ENCODE measurements around the gene IGFL4.

IGFL4 gene

DNA sequence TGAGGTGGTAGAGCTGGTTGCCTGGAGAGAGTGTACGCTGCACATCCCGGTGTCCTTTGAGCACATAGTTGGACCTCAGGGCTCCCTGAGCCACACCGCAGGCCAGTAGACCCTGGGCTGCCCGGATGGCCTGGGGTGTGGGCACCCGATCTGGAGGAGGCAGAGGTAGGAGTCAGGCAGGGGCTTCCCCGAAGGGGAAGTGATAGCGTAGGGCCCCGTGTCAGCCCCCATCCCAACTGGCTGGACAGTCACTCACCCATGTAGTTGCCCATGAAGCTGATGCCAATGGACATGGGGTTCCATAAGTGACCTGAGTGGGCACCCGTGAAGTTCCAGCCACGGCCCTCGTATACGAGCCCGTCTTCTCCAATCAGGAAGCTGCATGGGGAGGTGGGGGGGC lies 21.5 kb downstream of the IGFL4 start:
- TF ChIP-seq GABPA (IDR thresholded peaks at IDR 0.05; ENCODE audit: low read depth) (no peak), POLR2AphosphoS5 (IDR thresholded peaks at IDR 0.05; ENCODE audit: low read depth) (no peak), SPI1 (IDR thresholded peaks at IDR 0.05; ENCODE audit: borderline replicate concordance, low read depth) (no peak)
- TF ChIP-seq, protein P1, sequence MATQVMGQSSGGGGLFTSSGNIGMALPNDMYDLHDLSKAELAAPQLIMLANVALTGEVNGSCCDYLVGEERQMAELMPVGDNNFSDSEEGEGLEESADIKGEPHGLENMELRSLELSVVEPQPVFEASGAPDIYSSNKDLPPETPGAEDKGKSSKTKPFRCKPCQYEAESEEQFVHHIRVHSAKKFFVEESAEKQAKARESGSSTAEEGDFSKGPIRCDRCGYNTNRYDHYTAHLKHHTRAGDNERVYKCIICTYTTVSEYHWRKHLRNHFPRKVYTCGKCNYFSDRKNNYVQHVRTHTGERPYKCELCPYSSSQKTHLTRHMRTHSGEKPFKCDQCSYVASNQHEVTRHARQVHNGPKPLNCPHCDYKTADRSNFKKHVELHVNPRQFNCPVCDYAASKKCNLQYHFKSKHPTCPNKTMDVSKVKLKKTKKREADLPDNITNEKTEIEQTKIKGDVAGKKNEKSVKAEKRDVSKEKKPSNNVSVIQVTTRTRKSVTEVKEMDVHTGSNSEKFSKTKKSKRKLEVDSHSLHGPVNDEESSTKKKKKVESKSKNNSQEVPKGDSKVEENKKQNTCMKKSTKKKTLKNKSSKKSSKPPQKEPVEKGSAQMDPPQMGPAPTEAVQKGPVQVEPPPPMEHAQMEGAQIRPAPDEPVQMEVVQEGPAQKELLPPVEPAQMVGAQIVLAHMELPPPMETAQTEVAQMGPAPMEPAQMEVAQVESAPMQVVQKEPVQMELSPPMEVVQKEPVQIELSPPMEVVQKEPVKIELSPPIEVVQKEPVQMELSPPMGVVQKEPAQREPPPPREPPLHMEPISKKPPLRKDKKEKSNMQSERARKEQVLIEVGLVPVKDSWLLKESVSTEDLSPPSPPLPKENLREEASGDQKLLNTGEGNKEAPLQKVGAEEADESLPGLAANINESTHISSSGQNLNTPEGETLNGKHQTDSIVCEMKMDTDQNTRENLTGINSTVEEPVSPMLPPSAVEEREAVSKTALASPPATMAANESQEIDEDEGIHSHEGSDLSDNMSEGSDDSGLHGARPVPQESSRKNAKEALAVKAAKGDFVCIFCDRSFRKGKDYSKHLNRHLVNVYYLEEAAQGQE (IDR thresholded peaks at IDR 0.05; ENCODE audit: insufficient replicate concordance, low read depth): no peak
- TF ChIP-seq, protein P2, sequence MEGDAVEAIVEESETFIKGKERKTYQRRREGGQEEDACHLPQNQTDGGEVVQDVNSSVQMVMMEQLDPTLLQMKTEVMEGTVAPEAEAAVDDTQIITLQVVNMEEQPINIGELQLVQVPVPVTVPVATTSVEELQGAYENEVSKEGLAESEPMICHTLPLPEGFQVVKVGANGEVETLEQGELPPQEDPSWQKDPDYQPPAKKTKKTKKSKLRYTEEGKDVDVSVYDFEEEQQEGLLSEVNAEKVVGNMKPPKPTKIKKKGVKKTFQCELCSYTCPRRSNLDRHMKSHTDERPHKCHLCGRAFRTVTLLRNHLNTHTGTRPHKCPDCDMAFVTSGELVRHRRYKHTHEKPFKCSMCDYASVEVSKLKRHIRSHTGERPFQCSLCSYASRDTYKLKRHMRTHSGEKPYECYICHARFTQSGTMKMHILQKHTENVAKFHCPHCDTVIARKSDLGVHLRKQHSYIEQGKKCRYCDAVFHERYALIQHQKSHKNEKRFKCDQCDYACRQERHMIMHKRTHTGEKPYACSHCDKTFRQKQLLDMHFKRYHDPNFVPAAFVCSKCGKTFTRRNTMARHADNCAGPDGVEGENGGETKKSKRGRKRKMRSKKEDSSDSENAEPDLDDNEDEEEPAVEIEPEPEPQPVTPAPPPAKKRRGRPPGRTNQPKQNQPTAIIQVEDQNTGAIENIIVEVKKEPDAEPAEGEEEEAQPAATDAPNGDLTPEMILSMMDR (IDR thresholded peaks at IDR 0.05; ENCODE audit: insufficient read depth, low read length): no peak
- no peak for DNase-seq (ENCODE audit: low read depth in 1 of 2, low spot score in 1 of 2)
- no peak overlapping the region for H3K27ac ChIP-seq (replicated peaks)
- H3K27me3 ChIP-seq (ENCODE audit: insufficient read depth, poor library complexity, severe bottlenecking): no peaks in the 10 kb centered on the region
- no peak overlapping the region for H3K4me3 ChIP-seq (replicated peaks; ENCODE audit: insufficient read depth, low read length)

DNA sequence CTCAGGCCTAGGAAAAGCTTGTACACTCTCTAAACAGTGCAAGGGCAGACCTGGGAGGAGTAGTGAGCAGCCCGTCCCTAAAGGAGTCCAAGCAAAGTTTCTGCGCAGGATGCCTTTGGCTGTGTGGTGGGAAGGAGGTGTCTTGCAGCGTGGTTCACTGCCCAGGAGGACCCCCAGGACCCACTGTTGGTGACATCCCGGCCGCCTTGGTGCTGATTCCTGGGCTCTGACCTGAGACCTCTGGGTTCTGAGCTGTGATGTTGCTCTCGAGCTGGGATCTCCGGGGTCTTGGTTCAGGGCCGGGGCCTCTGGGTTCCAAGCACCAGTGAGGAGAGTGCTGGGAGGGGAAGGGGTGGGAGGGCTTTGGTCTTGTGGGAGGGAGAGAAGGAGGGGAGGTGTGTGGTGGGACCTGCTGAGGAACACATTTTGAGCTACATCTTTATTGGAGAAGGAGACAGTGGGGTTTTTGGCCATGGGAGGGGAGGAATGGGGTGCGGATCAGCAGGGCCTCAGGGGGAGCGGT lies 22.0 kb downstream of the IGFL4 start:
- TF ChIP-seq POLR2AphosphoS5 (IDR thresholded peaks at IDR 0.05; ENCODE audit: low read depth) (no peak), GABPA (IDR thresholded peaks at IDR 0.05; ENCODE audit: low read depth) (no peak), SPI1 (IDR thresholded peaks at IDR 0.05; ENCODE audit: borderline replicate concordance, low read depth) (no peak)
- TF ChIP-seq, protein P2 (IDR thresholded peaks at IDR 0.05; ENCODE audit: insufficient read depth, low read length): no peak
- TF ChIP-seq, protein P1 (IDR thresholded peaks at IDR 0.05; ENCODE audit: insufficient replicate concordance, low read depth): no peak
- H3K27me3 ChIP-seq (ENCODE audit: insufficient read depth, poor library complexity, severe bottlenecking): no peaks in the 10 kb centered on the region
- no peak for DNase-seq (ENCODE audit: low read depth in 1 of 2, low spot score in 1 of 2)
- no peak overlapping the region for H3K4me3 ChIP-seq (replicated peaks; ENCODE audit: insufficient read depth, low read length)
- H3K27ac ChIP-seq (replicated peaks): no peak overlapping the region

DNA sequence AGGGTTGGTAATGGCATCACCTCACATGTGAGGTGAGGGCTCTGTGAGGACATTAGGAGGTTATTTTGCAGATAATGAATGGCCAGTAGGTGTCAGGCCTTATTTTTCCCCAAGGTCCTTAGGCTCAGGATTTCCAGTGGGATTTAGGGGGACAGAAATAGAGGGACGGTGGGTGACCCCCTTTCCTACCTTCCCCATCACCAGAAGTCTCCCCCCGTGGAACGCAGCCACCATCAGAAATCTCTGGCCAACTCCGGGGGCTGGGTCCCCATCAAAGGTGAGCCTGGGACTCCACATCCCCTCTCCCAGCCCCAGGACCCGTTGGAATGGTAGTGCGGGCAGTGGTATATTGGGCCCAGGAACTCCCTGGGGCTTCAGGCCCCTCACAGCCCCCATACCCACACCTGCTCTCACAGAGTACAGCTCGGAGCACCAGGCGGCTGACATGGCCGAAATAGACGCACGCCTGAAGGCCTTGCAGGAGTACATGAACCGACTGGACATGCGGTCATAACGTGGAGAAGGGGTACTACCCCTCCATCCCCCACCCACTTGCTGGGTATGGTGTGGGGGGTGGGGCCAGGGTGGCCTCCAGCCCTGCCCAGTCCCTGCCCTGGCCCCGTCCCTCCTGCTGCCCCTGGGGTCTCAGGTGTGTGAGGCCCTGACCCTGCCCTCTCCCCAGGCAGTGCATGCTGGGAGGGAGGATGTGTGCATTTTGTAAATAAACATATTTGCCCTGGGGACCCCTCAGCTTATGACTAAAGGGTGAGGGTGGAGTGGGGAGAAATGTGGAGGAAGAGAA lies 22.7 kb downstream of the IGFL4 start:
- no peaks in the 10 kb centered on the region for H3K27me3 ChIP-seq (ENCODE audit: insufficient read depth, poor library complexity, severe bottlenecking)
- no peak for DNase-seq (ENCODE audit: low read depth in 1 of 2, low spot score in 1 of 2)
- no peak for TF ChIP-seq GABPA (IDR thresholded peaks at IDR 0.05; ENCODE audit: low read depth)
- TF ChIP-seq, protein P2 (IDR thresholded peaks at IDR 0.05; ENCODE audit: insufficient read depth, low read length): no peak
- TF ChIP-seq SPI1 (IDR thresholded peaks at IDR 0.05; ENCODE audit: borderline replicate concordance, low read depth): no peak
- H3K27ac ChIP-seq (replicated peaks): no peak overlapping the region
- no peak overlapping the region for H3K4me3 ChIP-seq (replicated peaks; ENCODE audit: insufficient read depth, low read length)
